A673 (cell line): Measurements from ENCODE around the gene ALDH1L2. TPM values are rescaled to one million over a fixed set of nuclear protein-coding genes. Genes with fewer than 3 reads are reported as not detected.

Source experiments
- BruUV-seq: library from RNA; stranded (reverse); fragments of 400-500 nt; replicated peaks from 2 replicates; lab custom pipeline; 2021; lab: Mats Ljungman, UMichigan
- CTCF ChIA-PET: fragments of 300-600 bp; sonication (Branson Sonifier 250); formaldehyde crosslinking; loops from one replicate; lab custom pipeline; 2022; ENCODE audit warnings: antibody characterized with exemption; lab: Charles Lee
- POLR2A ChIA-PET: fragments of 300-600 bp; sonication (Branson Sonifier 250); formaldehyde crosslinking; loops from one replicate; lab custom pipeline; 2022; ENCODE audit warnings: antibody characterized with exemption; ENCODE audit not compliant: low non-redundant PET; lab: Charles Lee
- DNase-seq: peaks from one replicate; pipeline ENCODE4 v3.0.0-alpha.2; 2015; ENCODE audit warnings: low spot score
- H3K27ac ChIP-seq: fragments of 200-600 bp; sonication (generic); 2 replicates; pipeline ENCODE4 v1.5.1; 2016; ENCODE audit warnings: mixed run types, low read depth, mild to moderate bottlenecking, mixed read lengths, antibody characterized with exemption, low read length; ENCODE audit not compliant: poor library complexity, severe bottlenecking
- H3K27me3 ChIP-seq: fragments of 200-600 bp; sonication (generic); replicated peaks from 2 replicates; pipeline ENCODE4 v1.6.1; 2017; ENCODE audit warnings: mixed run types, low read depth, mild to moderate bottlenecking, mixed read lengths, antibody characterized with exemption, low read length; ENCODE audit not compliant: insufficient read depth, poor library complexity
- H3K36me3 ChIP-seq: fragments of 200-600 bp; sonication (generic); 2 replicates; pipeline ENCODE4 v1.6.1; 2016; ENCODE audit warnings: mixed run types, mild to moderate bottlenecking, mixed read lengths, antibody characterized with exemption, low read length; ENCODE audit not compliant: insufficient read depth, poor library complexity, severe bottlenecking
- H3K4me1 ChIP-seq: fragments of 200-600 bp; sonication (generic); 2 replicates; pipeline ENCODE4 v1.6.1; 2017; ENCODE audit warnings: mixed run types, mild to moderate bottlenecking, mixed read lengths, antibody characterized with exemption, low read length; ENCODE audit not compliant: insufficient read depth, poor library complexity, severe bottlenecking
- H3K4me3 ChIP-seq: fragments of 200-600 bp; sonication (generic); 2 replicates; pipeline ENCODE4 v1.5.1; 2016; ENCODE audit warnings: low read depth, mixed run types, mild to moderate bottlenecking, mixed read lengths, low read length; ENCODE audit not compliant: poor library complexity, severe bottlenecking
- H3K9me3 ChIP-seq: fragments of 200-600 bp; sonication (generic); 2 replicates; pipeline ENCODE4 v1.6.1; 2016; ENCODE audit warnings: mixed run types, low read depth, mild to moderate bottlenecking, mixed read lengths, antibody characterized with exemption, low read length; ENCODE audit not compliant: poor library complexity, severe bottlenecking
- CTCF ChIP-seq: fragments of 300-800, 200-600 bp; sonication (generic); conservative IDR thresholded peaks from 2 replicates; pipeline ENCODE4 v1.5.1; 2017; ENCODE audit warnings: low read depth, mild to moderate bottlenecking, antibody characterized with exemption, low read length, moderate library complexity, mixed read lengths
- EZH2 ChIP-seq: fragments of 200-600 bp; sonication (generic); IDR thresholded peaks from 2 replicates; pipeline ENCODE4 v1.6.1; 2017; ENCODE audit warnings: borderline replicate concordance, low read depth, mild to moderate bottlenecking, mixed read lengths, antibody characterized with exemption, low read length; ENCODE audit not compliant: poor library complexity, severe bottlenecking
- intact Hi-C: fragments of 100-400 bp; cut with micrococcal nuclease; formaldehyde crosslinking; loops from one replicate; pipeline ENCODE4 v1.10.0; 2022; ENCODE audit not compliant: unreplicated experiment
- total RNA-seq: library from RNA; stranded (reverse); gene quantifications from 2 replicates; pipeline ENCODE4 v1.2.3, GENCODE V29; 2021

The ALDH1L2 gene
- total RNA-seq, 1 experiment from 2014 or later: 3.4 TPM

GRCh38 chr12:104976703-104977102, 107.6 kb downstream of the ALDH1L2 start:
- BruUV-seq: no TSS peak
- POLR2A ChIA-PET: no interaction called here
- H3K36me3 ChIP-seq: no peaks in the 10 kb centered on the region
- CTCF ChIA-PET: no interaction called here
- no peak for TF ChIP-seq CTCF
- no peak for TF ChIP-seq EZH2
- DNase-seq: no peak
- H3K27me3 ChIP-seq: peaks cover 9% of the 10 kb centered on the region
- no peak overlapping the region for H3K4me3 ChIP-seq
- no peaks in the 10 kb centered on the region for H3K4me1 ChIP-seq
- no peaks in the 10 kb centered on the region for H3K9me3 ChIP-seq
- no peak overlapping the region for H3K27ac ChIP-seq
- intact Hi-C loops: no loop called here

GRCh38 chr12:104975587-104976343, 108.5 kb downstream of the ALDH1L2 start:
- Histone ChIP-seq H3K9me3 (no peaks in the 10 kb centered on the region), H3K27me3 (peaks cover 9% of the 10 kb centered on the region), H3K4me3 (no peak overlapping the region), H3K36me3 (no peaks in the 10 kb centered on the region), H3K27ac (no peak overlapping the region), H3K4me1 (no peaks in the 10 kb centered on the region)
- intact Hi-C loops: no loop called here
- CTCF ChIA-PET: no interaction called here
- TF ChIP-seq EZH2 (no peak), CTCF (no peak)
- DNase-seq: no peak
- no TSS peak for BruUV-seq
- POLR2A ChIA-PET: no interaction called here

GRCh38 chr12:104974626-104975290, 109.5 kb downstream of the ALDH1L2 start:
- CTCF ChIA-PET: interaction anchor here (0.6 kb wide), 1 partner anchor 593 kb away, joined by 3 read pairs; no protein-coding TSS in a partner anchor
- POLR2A ChIA-PET: no interaction called here
- intact Hi-C loops: no loop called here

More at GRCh38 chr12:104974626-104975290, 109.5 kb downstream of the ALDH1L2 start:
- Histone ChIP-seq H3K27me3 (peaks cover 6% of the 10 kb centered on the region), H3K4me1 (no peaks in the 10 kb centered on the region), H3K36me3 (no peaks in the 10 kb centered on the region), H3K27ac (no peak overlapping the region), H3K9me3 (no peaks in the 10 kb centered on the region), H3K4me3 (no peak overlapping the region)
- no peak for DNase-seq
- TF ChIP-seq CTCF (no peak), EZH2 (no peak)
- no TSS peak for BruUV-seq
